ENCODE measurements around the gene HACD3.
"Not testable (repeated sequence)": the region's sequence is repeated elsewhere in the genome, so short reads cannot be mapped to it uniquely, and the experiment has no call there.

HACD3 gene

GRCh38 chr15:65603559-65603958 is 73.3 kb downstream of the HACD3 start:
- no peak for DNase-seq (ENCODE audit: low spot score)

GRCh38 chr15:65610871-65611718 is 80.8 kb downstream of the HACD3 start, which contains the start of gene INTS14:
INTS14 (minus strand) TSS chr15:65611131; CDS start chr15:65607380, 3,751 bp downstream.
- DNase-seq (ENCODE audit: low spot score): peak; percentile 90

GRCh38 chr15:65611888-65612615 is 81.8 kb downstream of the HACD3 start:
- DNase-seq (ENCODE audit: low spot score): no peak

- DNase-seq (ENCODE audit: low spot score): no peak
Measured at GRCh38 chr15:65612616-65612946, 82.3 kb downstream of the HACD3 start.

- no peak for DNase-seq (ENCODE audit: low spot score)
Measured at GRCh38 chr15:65612949-65613744, 82.9 kb downstream of the HACD3 start.

GRCh38 chr15:65615887-65616286 is 85.6 kb downstream of the HACD3 start:
- not testable (repeated sequence) for DNase-seq (ENCODE audit: low spot score)

- DNase-seq (ENCODE audit: low spot score): no peak
Measured at GRCh38 chr15:65618560-65619109, 88.4 kb downstream of the HACD3 start.

- DNase-seq (ENCODE audit: low spot score): no peak
Measured at GRCh38 chr15:65619626-65620290, 89.5 kb downstream of the HACD3 start.

- no peak for DNase-seq (ENCODE audit: low spot score)
Measured at GRCh38 chr15:65620833-65621232, 90.6 kb downstream of the HACD3 start.

GRCh38 chr15:65621638-65622037 is 91.4 kb downstream of the HACD3 start, which contains the start of gene SLC24A1:
SLC24A1 (plus strand) TSS chr15:65621938; CDS start chr15:65624081, 2,143 bp downstream.
- DNase-seq (ENCODE audit: low spot score): no peak

GRCh38 chr15:65623103-65623502 is 92.8 kb downstream of the HACD3 start:
- DNase-seq (ENCODE audit: low spot score): no peak

GRCh38 chr15:65626856-65627255 is 96.6 kb downstream of the HACD3 start:
- DNase-seq (ENCODE audit: low spot score): no peak

All from CD4-positive, alpha-beta T cell treated with Interleukin-6 at 100 ng/mL for 8 hours (primary cell).